ENCODE data around the gene CYP8B1.
"Not testable (repeated sequence)": the region's sequence is repeated elsewhere in the genome, so short reads cannot be mapped to it uniquely, and the experiment has no call there.

CYP8B1 gene

DNA sequence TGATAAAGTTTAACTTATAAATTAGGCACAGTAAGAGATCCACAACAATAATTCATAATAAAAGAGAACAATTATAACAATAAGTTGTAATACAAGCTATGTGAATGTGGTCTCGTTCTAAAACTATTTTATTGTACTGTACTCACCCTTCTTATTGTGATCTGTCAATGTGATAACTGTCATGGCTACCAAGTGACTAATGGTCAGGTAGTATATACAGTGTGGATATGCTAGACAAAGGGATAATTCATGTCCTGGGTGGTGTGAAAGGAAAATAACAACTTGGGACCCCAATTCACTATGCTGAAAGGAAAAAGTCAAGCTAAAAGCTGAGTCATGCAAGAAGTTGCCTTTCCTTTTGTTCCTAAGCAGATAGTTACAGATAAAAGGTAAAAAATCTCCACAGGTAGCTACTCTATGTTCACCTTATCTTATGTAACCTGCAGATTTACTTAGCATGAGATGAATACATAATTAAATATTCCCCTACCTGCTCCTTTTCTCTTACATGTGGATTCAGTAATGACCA is 10.7 kb upstream of the CYP8B1 start:
- DNase-seq (ENCODE audit: low read depth) = no peak
- TF ChIP-seq, protein P1, sequence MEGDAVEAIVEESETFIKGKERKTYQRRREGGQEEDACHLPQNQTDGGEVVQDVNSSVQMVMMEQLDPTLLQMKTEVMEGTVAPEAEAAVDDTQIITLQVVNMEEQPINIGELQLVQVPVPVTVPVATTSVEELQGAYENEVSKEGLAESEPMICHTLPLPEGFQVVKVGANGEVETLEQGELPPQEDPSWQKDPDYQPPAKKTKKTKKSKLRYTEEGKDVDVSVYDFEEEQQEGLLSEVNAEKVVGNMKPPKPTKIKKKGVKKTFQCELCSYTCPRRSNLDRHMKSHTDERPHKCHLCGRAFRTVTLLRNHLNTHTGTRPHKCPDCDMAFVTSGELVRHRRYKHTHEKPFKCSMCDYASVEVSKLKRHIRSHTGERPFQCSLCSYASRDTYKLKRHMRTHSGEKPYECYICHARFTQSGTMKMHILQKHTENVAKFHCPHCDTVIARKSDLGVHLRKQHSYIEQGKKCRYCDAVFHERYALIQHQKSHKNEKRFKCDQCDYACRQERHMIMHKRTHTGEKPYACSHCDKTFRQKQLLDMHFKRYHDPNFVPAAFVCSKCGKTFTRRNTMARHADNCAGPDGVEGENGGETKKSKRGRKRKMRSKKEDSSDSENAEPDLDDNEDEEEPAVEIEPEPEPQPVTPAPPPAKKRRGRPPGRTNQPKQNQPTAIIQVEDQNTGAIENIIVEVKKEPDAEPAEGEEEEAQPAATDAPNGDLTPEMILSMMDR (conservative IDR thresholded peaks at IDR 0.05; ENCODE audit: low read depth, low read length) = no peak
- H3K4me3 ChIP-seq (ENCODE audit: low read length) = no peak overlapping the region

DNA sequence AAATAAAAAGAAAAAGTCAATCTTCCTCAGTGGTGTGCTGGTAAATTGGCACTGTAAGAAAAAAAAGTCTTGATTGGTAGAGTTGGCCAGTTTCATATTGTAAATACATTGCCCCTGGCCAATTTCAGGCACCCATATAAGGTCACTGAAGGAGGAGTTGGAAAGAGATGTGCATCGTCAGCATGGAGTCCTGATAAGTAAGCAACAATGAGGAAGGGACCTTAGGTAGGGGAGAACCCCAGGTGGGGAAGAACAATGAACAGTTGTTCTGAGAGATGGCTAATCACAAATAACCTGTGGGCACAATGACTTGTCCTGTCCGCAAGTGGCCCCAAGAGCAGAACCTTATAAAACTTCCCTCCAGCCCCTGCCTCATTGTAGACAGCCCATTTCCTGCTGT is 8.6 kb upstream of the CYP8B1 start:
- no peak overlapping the region for H3K4me3 ChIP-seq (ENCODE audit: low read length)
- DNase-seq (ENCODE audit: low read depth) = no peak
- TF ChIP-seq, protein P1 (conservative IDR thresholded peaks at IDR 0.05; ENCODE audit: low read depth, low read length) = no peak

DNA sequence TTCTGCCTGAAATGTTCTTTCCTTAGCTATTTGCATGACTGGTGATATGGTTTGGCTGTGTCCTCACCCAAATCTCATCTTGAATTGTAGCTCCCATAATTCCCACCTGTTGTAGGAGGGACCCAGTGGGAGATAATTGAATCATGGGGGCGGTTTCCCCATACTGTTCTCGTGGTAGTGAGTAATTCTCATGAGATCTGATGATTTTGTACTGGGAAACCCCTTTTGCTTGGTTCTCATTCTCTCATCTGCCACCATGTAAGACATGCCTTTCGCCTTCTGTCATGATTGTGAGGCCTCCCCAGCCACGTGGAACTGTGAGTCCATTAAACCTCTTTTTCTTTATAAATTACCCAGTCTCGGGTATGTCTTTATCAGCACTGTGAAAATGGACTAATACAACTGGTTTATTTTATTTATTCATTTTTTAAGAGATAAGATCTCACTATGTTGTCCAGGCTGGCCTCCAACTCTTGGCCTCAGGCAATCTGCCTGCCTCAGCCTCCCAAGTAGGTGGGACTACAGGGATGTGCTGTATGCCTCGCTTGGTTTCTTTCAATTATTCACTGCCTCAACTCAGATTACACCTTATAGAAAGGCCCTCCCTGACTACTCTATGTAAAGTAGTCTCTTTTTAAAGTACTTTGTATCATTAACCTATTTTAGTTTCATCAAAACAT is 7.7 kb upstream of the CYP8B1 start:
- not testable (repeated sequence) for DNase-seq (ENCODE audit: low read depth); H3K4me3 ChIP-seq (ENCODE audit: low read length)

DNA sequence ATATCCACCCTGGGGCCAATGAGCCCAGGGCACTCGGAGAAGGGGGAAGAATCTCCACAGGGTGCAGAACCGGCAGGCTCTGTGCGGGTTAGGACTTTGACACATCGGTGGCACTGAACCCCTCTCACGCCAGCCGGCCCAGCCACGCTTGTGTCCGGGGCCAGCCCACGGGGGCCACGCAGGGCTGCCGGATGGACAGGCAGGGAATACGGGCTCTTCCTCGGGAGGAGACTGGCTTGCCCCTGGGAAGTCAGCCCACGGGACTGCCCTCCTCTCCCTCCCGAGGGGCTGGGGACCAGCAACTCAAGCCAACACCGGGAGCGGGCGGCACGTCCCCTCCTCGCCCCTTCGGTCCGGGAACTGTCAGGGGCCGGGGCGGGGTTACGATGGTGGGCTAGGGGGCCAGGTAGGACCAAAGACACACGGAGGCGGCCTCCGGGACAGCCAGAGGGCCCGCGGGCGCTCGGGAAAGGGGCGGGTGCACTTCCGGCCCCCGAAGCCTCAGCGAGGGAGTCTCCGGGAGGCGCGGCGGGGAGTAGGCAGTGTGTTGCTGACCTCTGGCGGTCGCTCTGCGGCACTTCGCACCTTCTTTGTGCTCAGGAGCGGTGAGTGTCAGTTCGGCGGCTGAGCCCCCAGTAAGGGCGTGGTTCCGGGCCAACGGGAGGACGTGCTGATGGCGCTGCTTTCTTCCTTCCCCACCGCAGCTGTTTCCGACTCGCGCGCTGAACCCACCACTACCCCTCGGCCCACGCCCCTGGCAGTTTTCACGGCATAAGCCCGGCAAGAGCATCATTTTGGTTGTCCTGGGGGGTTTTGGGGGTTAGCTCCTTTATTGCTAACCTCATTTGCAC is 5.1 kb upstream of the CYP8B1 start:
- TF ChIP-seq, protein P1 (conservative IDR thresholded peaks at IDR 0.05; ENCODE audit: low read depth, low read length) = peak; percentile 83
- DNase-seq (ENCODE audit: low read depth) = peak; percentile 20
- peak overlapping the region; percentile 61 for H3K4me3 ChIP-seq (ENCODE audit: low read length)

DNA sequence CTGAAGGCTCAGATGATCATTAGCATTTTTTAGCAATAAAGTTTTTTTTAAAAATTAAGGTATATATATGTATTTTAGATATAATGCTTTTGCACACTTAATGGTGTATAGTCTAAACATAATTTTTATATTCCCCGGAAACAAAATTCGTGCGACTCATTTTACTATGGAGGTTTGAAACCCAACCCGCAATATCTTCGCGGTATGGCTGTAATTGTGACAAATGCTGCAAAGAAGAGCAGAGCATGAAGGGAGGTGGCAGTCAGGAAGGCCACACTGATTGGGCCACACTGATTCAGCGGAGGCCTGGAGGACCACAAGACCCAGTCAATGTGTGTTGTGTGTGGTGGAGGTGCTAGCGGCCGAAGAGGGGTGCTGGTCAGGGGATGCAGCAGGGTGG is 4.5 kb upstream of the CYP8B1 start:
- no peak for DNase-seq (ENCODE audit: low read depth)
- TF ChIP-seq, protein P1 (conservative IDR thresholded peaks at IDR 0.05; ENCODE audit: low read depth, low read length) = no peak
- peak overlapping the region; percentile 61 for H3K4me3 ChIP-seq (ENCODE audit: low read length)

DNA sequence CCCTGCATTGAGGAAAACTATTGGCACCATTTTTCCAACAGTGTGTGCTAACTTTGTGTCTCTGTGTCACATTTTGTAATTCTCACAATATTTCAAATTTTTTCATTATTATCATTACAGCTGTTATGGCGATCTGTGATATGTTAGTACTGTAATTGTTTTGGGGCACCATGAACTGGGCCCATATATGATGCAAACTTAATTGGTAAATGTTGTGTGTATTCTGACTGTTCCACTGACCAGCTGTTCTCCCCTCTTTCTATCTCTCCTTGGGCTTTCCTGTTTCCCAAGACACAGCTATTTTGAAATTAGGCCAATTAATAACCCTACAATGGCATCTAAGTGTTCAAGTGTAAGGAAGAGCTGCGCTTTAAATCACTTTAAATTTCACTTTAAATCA is 2.2 kb upstream of the CYP8B1 start:
- TF ChIP-seq, protein P1 (conservative IDR thresholded peaks at IDR 0.05; ENCODE audit: low read depth, low read length) = no peak
- no peak for DNase-seq (ENCODE audit: low read depth)
- no peak overlapping the region for H3K4me3 ChIP-seq (ENCODE audit: low read length)

DNA sequence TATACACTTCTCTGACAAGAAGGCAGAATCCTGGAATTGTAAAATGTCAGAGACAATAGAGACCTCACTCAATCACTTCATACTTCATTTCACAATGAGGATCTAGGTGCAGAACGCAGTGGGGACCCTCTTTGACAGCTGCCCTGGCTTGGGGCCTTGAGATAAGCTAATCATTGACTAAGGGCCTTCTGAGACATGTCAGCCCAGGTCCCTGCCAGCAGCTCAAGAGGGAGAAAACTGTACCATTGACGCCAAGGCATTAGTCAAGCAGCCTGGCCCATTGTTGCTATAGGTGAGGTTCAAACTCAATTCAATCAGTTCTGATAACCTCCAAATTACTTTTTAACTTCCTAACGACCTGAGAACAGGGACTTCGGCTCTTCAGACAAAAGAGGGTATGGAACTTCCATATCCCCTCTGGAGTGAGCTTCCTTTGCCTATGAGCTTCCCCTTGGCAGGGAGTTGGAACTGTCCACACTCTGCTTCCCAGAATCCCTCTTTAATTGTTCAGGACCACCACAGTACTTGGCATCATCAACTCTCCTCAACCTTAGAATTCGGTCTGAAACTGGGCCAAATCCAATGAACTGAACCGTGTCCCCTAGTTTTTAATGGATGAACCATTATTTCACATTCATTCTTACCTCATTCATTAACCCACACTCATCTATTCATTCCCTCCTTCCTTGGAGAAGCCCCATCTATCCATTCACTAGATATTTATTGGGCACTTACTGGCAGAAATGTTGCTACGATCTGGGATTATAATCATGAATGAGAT is 1.5 kb upstream of the CYP8B1 start:
- no peak overlapping the region for H3K4me3 ChIP-seq (ENCODE audit: low read length)
- TF ChIP-seq, protein P1 (conservative IDR thresholded peaks at IDR 0.05; ENCODE audit: low read depth, low read length) = no peak
- no peak for DNase-seq (ENCODE audit: low read depth)

All from retinal pigment epithelial cell (primary cell).